ENCODE results near the gene SPATA13.

DNA sequence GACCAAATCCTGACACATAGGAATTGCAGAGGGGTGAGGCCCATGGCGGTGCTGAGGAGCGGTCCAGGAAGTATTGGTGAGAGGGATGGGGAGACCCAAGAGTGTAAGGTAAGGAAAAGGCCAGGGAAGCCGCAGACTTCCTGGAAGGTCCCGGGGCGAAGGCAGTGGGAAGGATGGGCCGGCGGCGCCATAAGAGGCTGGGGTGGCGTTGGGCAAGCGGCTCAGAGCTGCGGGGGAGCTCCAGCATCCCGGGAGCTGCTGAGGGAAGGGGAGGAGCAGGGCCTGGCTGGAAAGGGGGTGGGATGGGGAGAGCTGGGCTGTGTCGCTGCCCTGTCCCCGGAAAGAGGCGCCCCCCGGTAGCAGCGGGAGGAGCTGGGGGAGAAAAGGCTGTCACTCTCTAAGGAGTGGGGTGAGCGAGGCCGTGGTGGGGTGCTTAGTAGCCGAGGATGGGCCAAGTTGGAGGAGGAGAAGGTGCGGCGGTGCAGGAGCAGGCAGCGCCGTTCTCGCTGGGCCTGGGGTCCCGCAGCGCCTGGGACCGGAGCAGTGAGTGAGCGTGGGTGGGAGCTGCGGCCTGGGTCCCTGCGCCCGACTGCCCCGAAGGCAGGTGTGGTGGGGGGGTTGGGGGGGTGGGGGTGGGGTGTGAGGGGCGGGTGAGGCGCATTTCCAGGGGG, 179.6 kb downstream of the SPATA13 start:
- TF ChIP-seq CTCF (conservative IDR thresholded peaks at IDR 0.05; ENCODE audit: low read depth, low read length) (no peak), EZH2phosphoT487 (IDR thresholded peaks at IDR 0.05; ENCODE audit: borderline replicate concordance, low read length) (no peak), EZH2 (IDR thresholded peaks at IDR 0.05; ENCODE audit: low read length, unreplicated experiment) (no peak)

All from PC-3 (cell line).